Cerebellar cortex (tissue), 1 donor: ENCODE data around the gene KRT6B.

Experiments used
- DNase-seq: peaks from one replicate; pipeline ENCODE4 v3.0.0-alpha.2; 2015; ENCODE audit warnings: low spot score

Gene KRT6B

GRCh38 chr12:52436000-52436827, 15.7 kb downstream of the KRT6B start:
- no peak for DNase-seq

DNA sequence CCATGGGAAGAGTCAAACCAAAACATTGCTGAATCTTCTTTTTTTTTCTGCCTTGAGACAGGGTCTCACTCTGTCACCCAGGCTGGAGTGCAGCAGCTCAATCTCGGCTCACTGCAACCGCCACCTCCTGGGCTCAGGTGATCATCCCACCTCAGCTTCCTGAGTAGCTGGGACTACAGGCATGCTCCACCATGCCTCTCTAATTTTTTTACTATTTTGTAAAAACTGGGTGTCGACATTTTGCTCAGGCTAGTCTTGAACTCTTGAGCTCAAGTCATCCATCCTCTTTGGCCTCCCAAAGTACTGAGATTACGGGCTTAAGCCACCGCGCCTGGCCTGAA, 16.3 kb downstream of the KRT6B start:
- DNase-seq: no peak

GRCh38 chr12:52434760-52435530, 17.0 kb downstream of the KRT6B start:
- no peak for DNase-seq

DNA sequence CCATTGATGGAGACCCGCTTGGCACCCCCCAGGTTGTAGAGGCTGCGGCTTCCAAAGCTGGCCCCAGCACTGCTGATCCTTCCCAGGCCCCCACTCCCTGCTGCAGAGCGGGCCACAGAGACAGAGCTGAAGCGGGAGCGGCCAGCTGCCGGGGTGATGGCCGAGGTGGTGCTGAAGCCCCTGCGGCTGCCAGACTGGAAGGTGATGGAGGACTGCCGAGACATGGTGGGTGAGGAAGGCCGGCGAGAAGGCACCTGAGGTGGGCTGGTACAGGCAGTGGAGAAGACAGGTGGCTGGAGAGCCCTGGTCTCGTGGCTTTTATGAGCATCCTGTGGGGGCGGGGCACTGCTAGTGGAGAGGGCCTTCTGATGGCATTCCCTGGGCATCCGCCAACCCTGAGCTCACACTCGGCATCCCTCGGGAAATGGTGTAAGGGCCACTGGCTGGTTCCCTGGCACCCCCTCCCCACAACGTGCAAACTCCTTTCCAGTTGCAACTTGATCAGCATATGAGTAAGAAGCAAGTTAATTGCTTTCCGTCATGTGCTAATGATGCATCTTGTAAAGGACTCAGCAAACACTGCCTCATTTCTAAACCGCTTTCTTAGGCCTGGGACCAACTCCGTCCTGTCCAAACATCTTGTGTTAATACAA, 17.7 kb downstream of the KRT6B start, which contains the start of gene KRT75:
KRT75 (minus strand) TSS at position 291 of the 653 bp plus-strand sequence; CDS start at position 224, 67 bp downstream.
- no peak for DNase-seq

DNA sequence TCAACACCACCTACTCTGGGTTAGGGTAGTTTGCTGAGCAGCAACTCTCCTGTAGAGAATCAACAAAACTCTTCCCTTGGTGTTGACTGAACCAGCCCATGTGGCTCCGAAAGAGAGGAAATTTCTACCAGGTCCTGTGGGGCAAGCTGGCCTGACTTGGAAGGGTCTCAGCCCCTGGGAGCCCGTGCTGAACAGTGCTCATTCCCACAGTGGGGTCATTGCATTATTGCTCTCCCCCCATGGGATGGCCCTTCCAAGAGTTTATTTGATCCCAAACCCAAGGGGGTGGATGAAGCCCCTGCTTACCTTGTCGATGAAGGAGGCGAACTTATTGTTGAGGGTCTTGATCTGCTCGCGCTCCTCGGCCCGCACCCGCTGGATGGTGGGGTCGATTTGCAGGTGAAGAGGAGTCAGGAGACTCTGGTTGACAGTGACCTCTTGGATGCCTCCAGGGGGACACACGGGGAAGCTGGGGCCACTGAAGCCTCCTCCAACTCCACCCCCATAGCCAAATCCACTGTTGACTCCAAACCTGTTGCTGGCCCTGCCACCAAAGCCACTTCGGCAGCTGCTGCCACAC, 18.4 kb downstream of the KRT6B start:
- DNase-seq: no peak

DNA sequence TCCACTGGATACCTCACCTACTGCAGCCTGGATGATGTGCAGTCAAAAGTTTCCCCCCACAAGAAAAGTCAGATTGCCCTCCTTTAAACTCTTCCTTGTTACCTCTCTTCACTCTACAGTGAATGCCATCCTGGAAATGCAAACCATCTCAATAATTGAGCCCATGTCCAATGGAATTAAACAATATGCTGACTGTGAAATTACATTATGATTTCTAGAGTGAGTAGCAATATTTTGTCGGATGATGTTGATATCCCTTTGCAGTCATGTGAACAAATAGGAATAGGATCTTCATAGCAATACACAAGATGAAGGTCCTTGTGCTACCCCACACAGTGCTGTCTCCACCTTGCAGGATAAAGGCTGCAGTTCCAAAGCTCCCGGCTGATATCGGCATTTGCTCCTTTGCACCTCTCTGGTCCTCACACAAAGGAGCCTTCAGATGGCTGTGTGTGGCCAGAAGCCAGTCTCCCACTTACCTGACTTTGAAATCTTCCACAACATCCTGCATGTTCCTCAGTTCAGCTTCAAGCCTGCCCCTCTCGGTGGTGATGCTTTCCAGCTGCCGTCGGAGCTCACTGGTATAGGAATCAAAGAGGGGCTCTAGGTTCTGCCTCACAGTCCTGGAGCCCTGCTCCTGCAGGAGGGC, 19.3 kb downstream of the KRT6B start:
- DNase-seq: no peak

DNA sequence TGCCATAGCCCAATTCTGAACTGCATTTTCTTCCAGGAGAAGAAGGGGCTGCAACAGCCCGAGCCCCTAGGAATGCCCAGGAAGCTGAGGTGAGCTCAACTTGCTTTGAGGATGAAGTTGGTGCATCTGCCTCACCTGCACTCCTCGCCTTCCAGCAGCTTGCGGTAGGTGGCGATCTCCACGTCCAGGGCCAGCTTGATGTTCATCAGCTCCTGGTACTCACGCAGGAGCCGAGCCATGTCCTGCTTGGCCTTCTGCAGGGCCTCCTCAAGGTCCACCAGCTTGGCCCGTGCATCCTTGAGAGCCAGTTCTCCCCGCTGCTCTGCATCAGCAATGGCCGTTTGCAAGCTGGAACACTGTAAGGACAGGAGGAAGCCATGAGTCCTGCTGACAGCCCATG, 23.8 kb downstream of the KRT6B start:
- DNase-seq: no peak

DNA sequence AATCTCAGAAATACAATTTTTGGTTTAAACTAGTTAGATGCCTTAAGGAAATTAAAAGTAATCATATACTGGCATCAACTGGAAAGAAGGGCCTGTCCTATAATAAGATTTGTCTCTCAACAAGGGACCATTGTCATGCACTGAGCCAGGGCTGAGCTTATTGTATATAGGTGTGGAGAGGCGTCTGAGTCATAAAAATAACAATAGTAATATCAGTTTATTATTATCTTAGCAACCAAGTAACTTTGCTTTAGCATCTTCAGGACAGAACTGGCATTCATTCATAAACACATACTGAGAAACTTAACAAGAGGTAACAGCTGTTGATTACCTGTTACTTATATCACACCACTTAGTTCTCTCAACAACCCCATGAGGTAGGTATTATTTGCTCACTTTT, 24.9 kb downstream of the KRT6B start:
- DNase-seq: no peak

GRCh38 chr12:52426034-52426433, 25.9 kb downstream of the KRT6B start:
- no peak for DNase-seq

- no peak for DNase-seq
Observed at GRCh38 chr12:52425466-52425865, 26.5 kb downstream of the KRT6B start.

DNA sequence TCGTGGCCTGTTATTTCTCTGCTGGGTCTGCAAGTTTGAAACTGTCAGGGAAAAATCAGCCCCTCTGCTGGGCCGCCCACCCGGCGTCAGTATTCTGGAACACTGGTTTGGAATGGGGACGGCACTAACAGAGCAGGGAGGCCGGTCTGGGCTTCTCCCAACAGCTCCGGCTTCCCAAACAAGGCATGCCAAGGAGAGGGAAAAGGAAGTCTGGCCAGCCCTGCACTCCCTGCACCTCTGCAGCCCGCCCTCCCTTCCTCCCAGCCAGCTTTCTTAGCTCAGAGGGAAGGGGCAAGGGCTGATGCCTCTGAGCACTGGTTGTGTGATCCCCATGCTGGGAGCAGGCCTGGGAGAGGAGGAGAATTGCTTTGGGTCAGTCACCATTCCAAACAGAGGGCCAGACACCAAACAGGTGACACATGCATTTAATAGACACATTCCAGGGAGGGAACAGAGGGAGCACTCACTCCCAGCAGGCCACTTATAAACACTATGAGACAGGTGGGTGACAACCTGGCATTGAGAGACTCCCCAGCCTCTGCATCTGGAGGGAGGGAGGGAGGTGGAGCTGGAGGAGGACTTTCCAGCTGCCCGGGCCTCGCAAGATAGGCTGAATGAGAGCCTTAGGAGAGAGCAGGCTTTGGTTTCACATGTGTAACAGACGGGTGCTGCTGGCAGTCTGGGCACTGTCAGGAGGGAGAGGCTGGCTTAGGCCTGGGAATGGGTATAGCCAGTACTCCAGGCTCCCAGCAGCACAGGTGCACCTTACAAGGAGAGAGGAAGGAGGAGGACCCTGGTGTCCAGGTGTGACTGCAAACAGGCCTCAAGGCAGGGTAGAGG, 28.1 kb downstream of the KRT6B start:
- DNase-seq: no peak

- DNase-seq: no peak
Observed at GRCh38 chr12:52423035-52423434, 28.9 kb downstream of the KRT6B start.

- DNase-seq: no peak
Observed at GRCh38 chr12:52419656-52420055, 32.3 kb downstream of the KRT6B start.

GRCh38 chr12:52418576-52419110, 33.3 kb downstream of the KRT6B start:
- no peak for DNase-seq

DNA sequence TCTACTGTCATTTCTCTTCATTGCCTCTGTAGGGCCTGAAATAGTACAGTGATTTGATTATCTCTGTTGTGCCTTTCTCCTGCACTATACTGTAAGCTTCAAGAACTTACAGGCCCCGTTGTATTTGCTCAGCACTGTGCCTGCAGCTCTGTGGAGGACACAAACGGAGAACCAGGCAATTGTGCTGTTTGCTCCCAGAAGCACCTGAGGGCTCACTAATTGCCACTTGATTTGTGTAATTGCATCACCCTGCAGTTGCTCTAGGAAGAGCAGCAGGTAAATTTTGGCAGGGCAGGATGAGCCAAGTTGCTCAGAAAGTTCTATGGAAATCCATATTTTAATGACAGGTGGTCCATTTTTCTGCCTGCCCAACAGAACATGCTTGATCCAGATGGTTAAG, 34.2 kb downstream of the KRT6B start:
- no peak for DNase-seq

GRCh38 chr12:52416795-52417194, 35.2 kb downstream of the KRT6B start:
- DNase-seq: no peak

- DNase-seq: no peak
Observed at GRCh38 chr12:52415870-52416750, 35.8 kb downstream of the KRT6B start.

DNA sequence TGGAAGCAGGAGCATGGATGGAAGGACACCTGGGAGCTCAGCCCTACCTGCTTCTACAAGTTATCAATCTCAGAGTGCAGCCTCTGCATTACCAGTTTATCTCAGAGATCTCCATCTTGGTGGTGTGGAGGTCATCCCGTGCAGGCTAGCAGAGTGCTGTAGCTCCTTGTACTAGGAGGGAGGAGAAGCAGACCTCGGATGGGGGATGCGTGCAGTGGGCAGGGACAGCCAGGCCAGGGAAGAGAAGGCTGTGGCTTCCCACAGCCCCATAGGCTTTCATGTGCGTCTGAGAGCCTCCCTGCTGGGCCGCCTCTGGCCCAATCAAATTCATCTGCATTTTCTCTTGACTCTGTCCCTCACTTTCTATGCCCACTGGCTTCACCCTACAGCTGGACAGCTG, 37.0 kb downstream of the KRT6B start:
- DNase-seq: no peak

GRCh38 chr12:52413782-52414345, 38.1 kb downstream of the KRT6B start:
- no peak for DNase-seq
